T-cell (primary cell): ENCODE measurements around the gene ATP2B2. TPM values are rescaled to one million over a fixed set of nuclear protein-coding genes. Genes with fewer than 3 reads are reported as not detected.
A peak's percentile ranks its signal among the peaks of the same experiment; 100 is the strongest.

Experiments
- ATAC-seq, 4 experiments: fragments of 200-7000 bp in 3 of 4; fragments of 150-1000 bp in 1 of 4; cut with Tn5 transposase; replicated peaks in 1 of 4; 1 replicate in 3 of 4; 2 replicates in 1 of 4; pipeline ENCODE4 v1.10.0; 2021; ENCODE audit warnings: moderate library complexity in 3 of 4, mild to moderate bottlenecking in 2 of 4, moderate number of reproducible peaks in 1 of 4
- CTCF ChIA-PET, 2 donors: fragments of 300-600 bp; sonication (Branson Sonifier 250); formaldehyde crosslinking; loops; one replicate each; lab custom pipeline; 2022; ENCODE audit warnings: antibody characterized with exemption in 2 of 2; lab: Charles Lee
- POLR2A ChIA-PET, 2 donors: fragments of 300-600 bp; sonication (Branson Sonifier 250); formaldehyde crosslinking; loops; one replicate each; lab custom pipeline; 2022; ENCODE audit warnings: antibody characterized with exemption in 2 of 2; lab: Charles Lee
- DNase-seq, 35 experiments: peaks; one replicate each; pipeline versions ENCODE4 v3.0.0 to v3.0.0-alpha.2; 2013 to 2023
- H3K27ac ChIP-seq: one replicate; pipeline ENCODE4 v1.5.1; 2013; ENCODE audit warnings: low read length
- H3K27me3 ChIP-seq, 2 experiments: replicated peaks in 1 of 2; 1 replicate in 1 of 2; 2 replicates in 1 of 2; pipeline versions ENCODE4 v1.6.1 to v1.7.0; 2013; ENCODE audit warnings: low read length in 1 of 2, mixed read lengths in 1 of 2; ENCODE audit not compliant: control insufficient read depth in 2 of 2, insufficient read depth in 2 of 2; ENCODE audit errors: extremely low read depth in 1 of 2
- H3K36me3 ChIP-seq, 2 donors: 1 replicate in 1 of 2; 2 replicates in 1 of 2; pipeline versions ENCODE4 v1.6.1 to v1.7.0; 2013; ENCODE audit warnings: low read length in 1 of 2; ENCODE audit not compliant: control insufficient read depth in 2 of 2, insufficient read depth in 1 of 2; ENCODE audit errors: extremely low read depth in 1 of 2
- H3K4me1 ChIP-seq, 2 experiments: 1 replicate in 1 of 2; 2 replicates in 1 of 2; pipeline versions ENCODE4 v1.6.1 to v1.7.0; 2013; ENCODE audit warnings: low read length in 2 of 2, mixed read lengths in 1 of 2; ENCODE audit not compliant: insufficient read depth in 2 of 2, control insufficient read depth in 1 of 2; ENCODE audit errors: extremely low read depth in 1 of 2
- H3K4me3 ChIP-seq, 2 donors: 1 replicate in 1 of 2; 2 replicates in 1 of 2; pipeline versions ENCODE4 v1.5.1 to v1.7.0; 2013; ENCODE audit warnings: mild to moderate bottlenecking in 2 of 2, low read length in 1 of 2, moderate library complexity in 1 of 2; ENCODE audit not compliant: control insufficient read depth in 1 of 2; ENCODE audit errors: extremely low read depth in 1 of 2
- H3K9me3 ChIP-seq: 2 replicates; pipeline ENCODE4 v1.7.0; 2013
- H3K27ac Mint-ChIP-seq, 2 donors: one replicate each; pipeline ENCODE4 v1.8.0; 2020 to 2021; ENCODE audit warnings: mild to moderate bottlenecking in 2 of 2, mixed read lengths in 2 of 2
- H3K27me3 Mint-ChIP-seq, 2 donors: one replicate each; pipeline ENCODE4 v1.8.0; 2021 to 2022; ENCODE audit warnings: mixed read lengths in 2 of 2
- H3K36me3 Mint-ChIP-seq: one replicate; pipeline ENCODE4 v1.8.0; 2021; ENCODE audit warnings: mixed read lengths
- H3K4me1 Mint-ChIP-seq, 3 donors: one replicate each; pipeline ENCODE4 v1.8.0; 2020 to 2022; ENCODE audit warnings: mixed read lengths in 3 of 3, mild to moderate bottlenecking in 1 of 3
- H3K4me3 Mint-ChIP-seq, 3 donors: one replicate each; pipeline ENCODE4 v1.8.0; 2020 to 2022; ENCODE audit warnings: mild to moderate bottlenecking in 3 of 3, mixed read lengths in 3 of 3, moderate library complexity in 3 of 3
- H3K9me3 Mint-ChIP-seq, 3 donors: one replicate each; pipeline ENCODE4 v1.8.0; 2020 to 2022; ENCODE audit warnings: mixed read lengths in 3 of 3
- WGBS: methylation state at CpG from one replicate; pipeline ENCODE4 v1.1.5; 2013; ENCODE audit warnings: missing lambda C conversion rate; ENCODE audit not compliant: insufficient coverage; 5-methylcytosine and 5-hydroxymethylcytosine counted together
- total RNA-seq, 35 experiments: library from RNA in 6 of 35; stranded (reverse) in 6 of 35; fragments of 120-200 nt in 1 of 35; gene quantifications; one replicate each; pipeline versions ENCODE4 v1.2.1 to v1.2.4 and lab custom pipeline; 2013 to 2026

Gene ATP2B2
- total RNA-seq, 5 donors from 2014 or later (not counting 1 experiment from before 2014, with no cell fraction given) = not detected

DNA sequence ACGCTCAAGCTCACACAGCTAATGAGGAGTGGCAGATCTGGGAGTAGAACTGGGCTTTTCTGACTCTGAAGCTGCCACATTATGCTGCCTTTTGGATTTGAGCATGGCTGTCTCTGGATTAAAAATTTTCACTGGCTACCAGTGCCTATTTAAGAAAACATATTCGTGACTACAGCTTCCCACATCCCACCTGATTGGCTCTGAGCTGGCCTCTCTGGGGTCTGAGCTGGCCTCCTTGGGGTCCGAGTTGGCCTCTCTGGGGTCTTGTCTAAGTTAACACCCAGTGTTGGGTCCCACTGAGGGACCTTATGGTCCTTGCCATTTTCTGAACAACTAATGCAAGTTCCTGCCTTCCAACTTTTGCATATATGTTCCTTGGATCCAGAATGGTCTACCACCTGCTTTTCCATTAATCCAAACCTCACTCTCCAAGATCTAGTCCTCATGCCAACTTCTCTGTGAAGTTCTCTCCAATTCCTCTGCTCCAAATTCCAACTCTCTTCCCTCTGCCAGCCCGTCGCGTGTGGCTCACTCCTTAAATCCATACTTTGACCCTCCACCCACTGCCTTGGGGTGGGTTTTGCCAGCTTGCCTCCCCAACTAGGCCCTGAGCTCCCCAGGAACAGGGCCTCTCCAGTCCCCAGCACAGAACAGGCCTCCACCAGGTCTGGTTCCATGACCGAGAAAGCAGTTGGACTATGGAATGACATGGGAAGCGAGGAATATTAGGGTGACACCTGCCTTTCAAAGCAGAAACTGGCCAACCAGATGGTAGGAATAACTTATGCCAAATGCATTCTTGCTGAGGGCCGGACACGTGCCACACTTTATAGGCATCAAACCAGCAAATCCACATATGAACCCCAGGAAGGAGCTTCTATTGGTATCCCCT lies 42.5 kb downstream of the ATP2B2 start:
- H3K4me1 ChIP-seq = no peaks in the 10 kb centered on the region
- no peaks in the 10 kb centered on the region for H3K9me3 Mint-ChIP-seq
- CTCF ChIA-PET = no interaction called here
- no peak overlapping the region for H3K27ac Mint-ChIP-seq
- no peaks in the 10 kb centered on the region for H3K36me3 ChIP-seq
- no peak overlapping the region for H3K4me3 Mint-ChIP-seq
- no peak overlapping the region for H3K27ac ChIP-seq
- H3K27me3 ChIP-seq = peaks cover 0 to 16% of the 10 kb centered on the region in 2 experiments
- no peak for DNase-seq
- no peaks in the 10 kb centered on the region for H3K9me3 ChIP-seq
- whole genome bisulfite sequencing = 77% methylated on average over 5 of the region's 10 CpGs
- no peak overlapping the region for H3K4me3 ChIP-seq
- no peak for ATAC-seq
- peaks cover 3 to 4% of the 10 kb centered on the region in 2 donors for H3K27me3 Mint-ChIP-seq
- H3K36me3 Mint-ChIP-seq = no peaks in the 10 kb centered on the region
- H3K4me1 Mint-ChIP-seq = peaks cover 2 to 11% (median 3%) of the 10 kb centered on the region in 3 donors
- POLR2A ChIA-PET = no interaction called here

DNA sequence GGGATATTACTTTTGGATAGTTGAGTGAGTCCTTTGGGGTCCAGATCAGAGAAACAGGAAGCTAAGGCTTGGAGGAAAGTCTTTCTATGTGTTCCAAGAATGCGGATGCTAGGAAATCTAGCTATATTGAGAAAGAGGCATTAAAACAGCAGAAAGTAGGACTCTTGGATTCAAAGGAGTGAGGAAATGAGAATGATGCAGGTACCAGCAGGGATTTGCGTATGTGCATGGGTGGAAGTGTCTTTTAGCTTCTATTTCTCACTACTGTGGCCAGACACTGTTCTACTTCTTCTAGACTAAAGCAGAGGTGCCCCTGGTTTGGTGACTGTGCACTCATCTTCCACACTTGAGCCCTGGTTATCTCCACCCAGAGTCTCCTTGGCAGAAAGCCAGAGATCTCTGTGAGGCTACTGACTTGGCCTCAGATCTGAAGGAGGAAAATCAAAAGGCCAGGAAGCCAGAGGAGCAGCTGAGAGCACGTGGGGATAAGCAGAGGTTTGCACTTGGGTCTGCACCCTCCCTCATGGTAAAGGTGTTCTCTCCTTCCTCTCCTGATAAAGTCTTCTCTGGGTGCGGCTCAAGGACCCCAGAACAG lies 44.3 kb downstream of the ATP2B2 start:
- no peaks in the 10 kb centered on the region for H3K9me3 ChIP-seq
- WGBS = no CpG with 5 or more reads among the region's 4 CpGs
- no peak for DNase-seq
- ChIA-PET CTCF (no interaction called here), POLR2A (no interaction called here)
- Mint-ChIP-seq H3K27ac (no peak overlapping the region), H3K27me3 (peaks cover 11% of the 10 kb centered on the region in 2 donors), H3K9me3 (no peaks in the 10 kb centered on the region), H3K4me1 (peaks cover 3 to 11% (median 7%) of the 10 kb centered on the region in 3 donors), H3K4me3 (no peak overlapping the region), H3K36me3 (no peaks in the 10 kb centered on the region)
- H3K27me3 ChIP-seq = peaks cover 0 to 10% of the 10 kb centered on the region in 2 experiments
- H3K36me3 ChIP-seq = no peaks in the 10 kb centered on the region
- no peak overlapping the region for H3K27ac ChIP-seq
- H3K4me1 ChIP-seq = no peaks in the 10 kb centered on the region
- ATAC-seq = no peak
- H3K4me3 ChIP-seq = no peak overlapping the region

DNA sequence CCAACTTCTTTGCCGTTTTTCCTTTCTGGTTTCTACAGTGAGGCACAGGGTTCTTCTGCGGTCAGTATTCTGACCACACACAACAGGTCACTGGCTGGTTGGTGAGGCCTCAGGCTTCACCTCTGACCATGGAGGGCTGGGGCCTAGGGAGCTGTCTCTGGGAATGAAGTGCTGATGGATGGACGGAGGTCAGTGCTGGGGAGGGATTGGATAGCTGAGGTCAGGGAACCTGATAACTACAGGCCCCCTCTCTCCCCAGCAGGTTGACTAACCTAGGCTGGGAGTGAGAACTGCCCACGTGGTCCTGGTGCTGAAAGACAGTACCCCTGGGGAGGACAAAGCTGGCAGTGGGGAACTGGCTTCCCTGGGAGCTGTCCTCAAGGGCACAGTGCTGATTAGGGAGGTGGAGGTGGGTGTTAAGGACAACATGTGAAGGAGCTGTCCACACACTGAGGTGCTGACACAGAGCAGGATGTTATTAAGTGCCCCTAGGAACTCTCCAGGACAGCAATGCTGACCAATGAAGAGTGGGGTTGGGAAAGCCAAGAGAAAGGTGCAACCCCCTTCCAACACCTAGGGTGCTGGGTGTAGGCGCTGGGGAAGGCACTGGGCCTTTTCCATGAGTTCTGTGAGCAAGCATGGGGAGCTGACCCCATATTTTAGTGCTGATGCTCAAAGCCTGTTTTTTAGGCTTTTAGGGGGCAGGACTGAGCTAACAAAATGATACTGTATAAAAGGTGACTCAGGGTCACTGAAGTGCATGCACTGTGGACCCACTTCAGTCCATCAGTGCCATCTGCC lies 45.2 kb downstream of the ATP2B2 start:
- peak; percentile 47 to 82 (median 58) for ATAC-seq
- Histone ChIP-seq H3K27me3 (peaks cover 0 to 10% of the 10 kb centered on the region in 2 experiments), H3K36me3 (no peaks in the 10 kb centered on the region), H3K4me3 (no peak overlapping the region), H3K27ac (no peak overlapping the region), H3K4me1 (no peaks in the 10 kb centered on the region), H3K9me3 (no peaks in the 10 kb centered on the region)
- peak in 34 of 35 experiments; percentile 20 to 73 (median 55) for DNase-seq
- Mint-ChIP-seq H3K36me3 (no peaks in the 10 kb centered on the region), H3K4me1 (peaks cover 3 to 11% (median 7%) of the 10 kb centered on the region in 3 donors), H3K4me3 (no peak overlapping the region), H3K27me3 (peaks cover 11% of the 10 kb centered on the region in 2 donors), H3K27ac (no peak overlapping the region), H3K9me3 (no peaks in the 10 kb centered on the region)
- POLR2A ChIA-PET = no interaction called here
- 100% methylated on average over 1 of the region's 5 CpGs for WGBS
- CTCF ChIA-PET = no interaction called here

DNA sequence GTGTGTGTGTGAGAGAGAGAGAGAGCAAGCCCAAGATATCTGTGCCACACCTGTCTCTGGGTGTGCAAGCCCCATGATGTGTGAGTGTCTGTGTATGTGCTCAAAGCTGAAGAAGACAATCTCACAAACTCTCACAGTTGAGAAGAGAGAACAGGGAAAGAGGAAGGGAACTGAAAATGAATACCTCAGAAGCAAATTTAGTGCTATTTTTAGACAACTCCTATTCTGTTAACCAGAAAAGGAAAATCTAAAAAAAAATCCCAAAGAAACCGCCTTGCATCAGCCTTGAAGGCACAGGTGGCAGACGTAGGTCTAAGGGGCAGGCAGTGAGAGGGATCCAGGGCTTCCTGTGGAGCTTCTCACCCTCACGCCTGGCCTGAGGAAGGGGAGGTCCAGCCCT lies 47.8 kb downstream of the ATP2B2 start:
- DNase-seq (no peak), ATAC-seq (no peak)
- Histone ChIP-seq H3K36me3 (no peaks in the 10 kb centered on the region), H3K27ac (no peak overlapping the region), H3K27me3 (peaks cover 0 to 6% of the 10 kb centered on the region in 2 experiments), H3K9me3 (no peaks in the 10 kb centered on the region), H3K4me1 (no peaks in the 10 kb centered on the region), H3K4me3 (no peak overlapping the region)
- Mint-ChIP-seq H3K4me1 (peaks cover 3 to 21% (median 7%) of the 10 kb centered on the region in 3 donors), H3K9me3 (no peaks in the 10 kb centered on the region), H3K27me3 (peaks cover 13 to 17% of the 10 kb centered on the region in 2 donors), H3K27ac (no peak overlapping the region), H3K4me3 (no peak overlapping the region), H3K36me3 (no peaks in the 10 kb centered on the region)
- ChIA-PET POLR2A (no interaction called here), CTCF (no interaction called here)
- no CpG with 5 or more reads among the region's 3 CpGs for WGBS

DNA sequence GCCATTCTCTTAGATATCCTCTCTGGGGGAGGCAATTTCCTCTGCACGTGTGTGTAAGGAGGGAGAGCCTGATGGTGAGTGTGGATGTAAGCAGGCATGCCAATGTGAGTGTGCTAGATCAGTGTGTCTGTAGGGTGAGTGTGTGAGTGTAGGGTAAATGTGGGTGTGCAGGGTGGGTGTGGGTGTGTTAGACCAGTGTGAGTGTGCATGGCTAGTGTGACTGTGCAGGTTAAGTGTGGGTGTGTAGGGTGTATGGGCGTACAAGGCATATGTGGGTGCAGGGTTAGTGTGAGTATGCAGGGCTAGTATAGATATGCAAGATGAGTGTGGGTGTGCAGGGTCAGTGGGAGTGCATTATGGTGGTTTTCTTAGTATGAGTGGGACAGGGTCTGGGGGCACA lies 48.4 kb downstream of the ATP2B2 start:
- WGBS = 45% methylated on average over 2 of the region's 2 CpGs
- Histone ChIP-seq H3K27me3 (peaks cover 0 to 12% of the 10 kb centered on the region in 2 experiments), H3K4me1 (no peaks in the 10 kb centered on the region), H3K4me3 (no peak overlapping the region), H3K27ac (no peak overlapping the region), H3K9me3 (no peaks in the 10 kb centered on the region), H3K36me3 (no peaks in the 10 kb centered on the region)
- DNase-seq (no peak), ATAC-seq (no peak)
- peaks cover 15 to 22% of the 10 kb centered on the region in 2 donors for H3K27me3 Mint-ChIP-seq
- H3K4me3 Mint-ChIP-seq = no peak overlapping the region
- ChIA-PET CTCF (no interaction called here), POLR2A (no interaction called here)
- no peaks in the 10 kb centered on the region for H3K9me3 Mint-ChIP-seq
- no peak overlapping the region for H3K27ac Mint-ChIP-seq
- H3K36me3 Mint-ChIP-seq = no peaks in the 10 kb centered on the region
- peaks cover 1 to 17% (median 7%) of the 10 kb centered on the region in 3 donors for H3K4me1 Mint-ChIP-seq

DNA sequence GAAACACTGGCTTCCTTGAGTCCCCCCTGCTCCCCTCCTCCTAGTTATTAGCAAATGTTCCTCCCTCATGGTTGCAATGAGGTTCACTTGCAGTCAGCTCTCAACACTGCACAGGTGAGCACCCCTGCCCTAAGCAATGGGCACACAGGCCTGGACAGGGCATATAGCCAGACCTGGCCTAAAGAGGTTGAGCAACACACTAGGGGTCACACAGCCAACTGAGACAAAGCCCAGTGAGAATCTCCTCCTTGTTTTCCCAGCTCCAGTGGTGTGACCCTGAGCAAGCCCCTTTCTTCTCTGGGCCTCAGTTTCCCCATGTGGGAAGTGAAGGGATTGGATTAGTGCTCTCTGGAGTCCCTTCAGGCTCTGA lies 49.9 kb downstream of the ATP2B2 start:
- H3K27ac ChIP-seq = no peak overlapping the region
- ATAC-seq = no peak
- Mint-ChIP-seq H3K27me3 (peaks cover 15 to 28% of the 10 kb centered on the region in 2 donors), H3K4me3 (no peak overlapping the region), H3K36me3 (no peaks in the 10 kb centered on the region), H3K9me3 (no peaks in the 10 kb centered on the region), H3K4me1 (peaks cover 0 to 10% (median 5%) of the 10 kb centered on the region in 3 donors), H3K27ac (no peak overlapping the region)
- CTCF ChIA-PET = no interaction called here
- POLR2A ChIA-PET = no interaction called here
- no peak overlapping the region for H3K4me3 ChIP-seq
- peaks cover 0 to 21% of the 10 kb centered on the region in 2 experiments for H3K27me3 ChIP-seq
- DNase-seq = no peak
- no peaks in the 10 kb centered on the region for H3K4me1 ChIP-seq
- H3K36me3 ChIP-seq = no peaks in the 10 kb centered on the region
- no peaks in the 10 kb centered on the region for H3K9me3 ChIP-seq
